ENCODE data around the gene TLCD3B.

TLCD3B gene

DNA sequence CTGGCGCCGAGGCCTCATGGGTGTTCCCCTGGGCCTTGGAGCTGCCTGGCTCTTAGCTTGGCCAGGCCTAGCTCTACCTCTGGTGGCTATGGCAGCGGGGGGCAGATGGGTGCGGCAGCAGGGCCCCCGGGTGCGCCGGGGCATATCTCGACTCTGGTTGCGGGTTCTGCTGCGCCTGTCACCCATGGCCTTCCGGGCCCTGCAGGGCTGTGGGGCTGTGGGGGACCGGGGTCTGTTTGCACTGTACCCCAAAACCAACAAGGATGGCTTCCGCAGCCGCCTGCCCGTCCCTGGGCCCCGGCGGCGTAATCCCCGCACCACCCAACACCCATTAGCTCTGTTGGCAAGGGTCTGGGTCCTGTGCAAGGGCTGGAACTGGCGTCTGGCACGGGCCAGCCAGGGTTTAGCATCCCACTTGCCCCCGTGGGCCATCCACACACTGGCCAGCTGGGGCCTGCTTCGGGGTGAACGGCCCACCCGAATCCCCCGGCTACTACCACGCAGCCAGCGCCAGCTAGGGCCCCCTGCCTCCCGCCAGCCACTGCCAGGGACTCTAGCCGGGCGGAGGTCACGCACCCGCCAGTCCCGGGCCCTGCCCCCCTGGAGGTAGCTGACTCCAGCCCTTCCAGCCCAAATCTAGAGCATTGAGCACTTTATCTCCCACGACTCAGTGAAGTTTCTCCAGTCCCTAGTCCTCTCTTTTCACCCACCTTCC lies 43.5 kb downstream of the TLCD3B start:
- DNase-seq, result no peak

- DNase-seq, result no peak
Observed at GRCh38 chr16:29986931-29987330, 44.1 kb downstream of the TLCD3B start.

GRCh38 chr16:29986231-29986630 lies 44.8 kb downstream of the TLCD3B start:
- DNase-seq, result no peak

- no peak for DNase-seq
Observed at GRCh38 chr16:29985271-29985811, 45.7 kb downstream of the TLCD3B start.

DNA sequence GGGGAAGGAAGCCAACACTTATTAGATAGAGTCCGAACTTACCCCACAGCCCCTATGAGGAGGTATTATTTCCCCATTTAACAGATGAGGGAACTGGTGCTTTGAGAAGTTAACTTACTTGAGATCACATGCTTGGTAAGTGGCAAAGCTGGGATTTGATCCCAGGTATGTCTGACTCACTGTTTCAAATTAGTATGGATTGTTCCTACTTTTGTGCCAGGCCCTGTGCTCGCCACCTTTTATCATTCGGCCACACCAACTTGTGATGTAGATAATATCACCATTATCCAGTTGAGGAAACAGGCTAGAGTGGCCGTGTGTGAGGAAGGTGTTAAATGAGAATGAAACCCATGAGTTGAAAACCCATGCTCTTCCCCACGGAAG lies 46.3 kb downstream of the TLCD3B start:
- no peak for DNase-seq

- no peak for DNase-seq
Observed at GRCh38 chr16:29984137-29984763, 46.8 kb downstream of the TLCD3B start.

GRCh38 chr16:29983420-29984136 lies 47.5 kb downstream of the TLCD3B start:
- DNase-seq, result no peak

DNA sequence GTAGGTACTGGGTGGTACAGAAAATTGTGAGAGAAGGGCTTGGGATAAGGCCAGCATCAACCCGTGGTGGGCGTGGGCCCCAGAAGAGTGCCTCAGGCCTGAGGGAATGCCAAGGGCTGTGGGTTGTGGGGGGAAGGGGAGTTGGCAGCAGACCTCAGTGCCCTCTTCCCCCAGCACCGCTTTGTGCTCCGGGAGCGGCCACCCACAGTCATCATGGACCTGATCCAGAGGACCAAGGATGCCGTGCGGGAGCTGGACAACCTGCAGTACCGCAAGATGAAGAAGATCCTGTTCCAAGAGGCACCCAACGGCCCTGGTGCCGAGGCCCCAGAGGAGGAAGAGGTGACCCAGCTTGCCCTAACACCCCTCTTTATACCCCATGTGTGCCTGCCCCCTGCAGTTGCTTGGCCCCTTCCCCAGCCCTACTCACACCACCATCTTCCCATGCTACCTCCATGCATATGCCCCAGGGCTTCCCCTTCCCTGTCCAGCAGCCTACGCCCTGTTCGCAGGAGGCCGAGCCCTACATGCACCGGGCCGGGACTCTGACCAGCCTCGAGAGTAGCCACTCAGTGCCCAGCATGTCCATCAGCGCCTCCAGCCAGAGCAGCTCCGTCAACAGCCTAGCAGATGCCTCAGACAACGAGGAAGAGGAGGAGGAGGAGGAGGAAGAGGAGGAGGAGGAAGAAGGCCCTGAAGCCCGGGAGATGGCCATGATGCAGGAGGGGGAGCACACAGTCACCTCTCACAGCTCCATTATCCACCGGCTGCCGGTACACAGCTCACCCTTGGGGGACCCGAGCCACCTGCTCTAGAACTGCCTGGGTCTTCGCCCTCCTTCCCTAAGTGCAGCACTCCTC lies 48.3 kb downstream of the TLCD3B start:
- DNase-seq, result no peak

DNA sequence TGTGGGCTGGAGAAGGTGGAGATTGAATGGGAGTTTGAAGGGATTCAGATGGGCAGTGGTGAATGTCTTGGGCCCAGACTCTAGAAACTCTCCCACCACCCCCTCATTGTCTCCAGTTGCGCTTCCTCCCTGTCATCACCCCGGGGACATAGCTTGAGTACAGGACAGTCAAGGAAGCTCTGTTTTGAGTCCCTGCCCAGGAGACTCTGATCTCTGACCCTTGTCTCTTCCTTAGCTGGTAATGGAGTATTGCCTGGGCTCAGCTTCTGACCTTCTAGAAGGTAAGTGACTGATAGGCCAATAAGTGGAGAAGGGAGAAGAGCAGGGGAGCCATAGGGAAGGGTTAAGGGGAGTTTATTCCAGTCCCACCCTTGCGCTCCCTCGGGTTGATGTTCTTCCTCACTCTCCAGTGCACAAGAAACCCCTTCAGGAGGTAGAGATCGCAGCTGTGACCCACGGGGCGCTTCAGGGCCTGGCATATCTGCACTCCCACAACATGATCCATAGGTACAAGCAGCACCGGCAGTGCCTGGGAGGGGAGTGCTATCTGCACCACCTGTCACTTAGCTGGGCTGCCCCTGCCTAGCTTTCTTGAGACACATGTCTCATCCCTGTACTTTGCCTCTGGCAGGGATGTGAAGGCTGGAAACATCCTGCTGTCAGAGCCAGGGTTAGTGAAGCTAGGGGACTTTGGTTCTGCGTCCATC lies 52.4 kb downstream of the TLCD3B start:
- no peak for DNase-seq

DNA sequence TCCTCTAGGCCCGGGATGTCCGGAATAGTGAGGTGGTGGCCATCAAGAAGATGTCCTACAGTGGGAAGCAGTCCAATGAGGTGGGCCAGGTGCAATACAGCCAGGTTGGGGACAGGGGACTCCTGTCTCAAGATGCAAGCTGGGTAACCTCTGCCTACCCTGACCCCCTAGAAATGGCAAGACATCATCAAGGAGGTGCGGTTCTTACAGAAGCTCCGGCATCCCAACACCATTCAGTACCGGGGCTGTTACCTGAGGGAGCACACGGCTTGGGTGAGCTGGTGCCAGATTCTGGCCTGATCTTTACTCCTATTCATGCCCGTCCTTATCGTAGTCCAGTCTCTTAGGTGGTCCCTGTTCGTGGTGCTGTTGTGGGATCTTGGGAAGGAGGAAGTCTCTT lies 53.0 kb downstream of the TLCD3B start:
- DNase-seq, result no peak

- DNase-seq, result no peak
Observed at GRCh38 chr16:29977063-29977825, 53.8 kb downstream of the TLCD3B start.

- DNase-seq, result no peak
Observed at GRCh38 chr16:29975811-29976511, 55.1 kb downstream of the TLCD3B start.

GRCh38 chr16:29975134-29975538 lies 55.9 kb downstream of the TLCD3B start:
- DNase-seq, result no peak

All from CD4-positive, alpha-beta T cell treated with Interferon gamma for 1 hour (primary cell).